Endothelial cell of umbilical vein (primary cell): ENCODE data around the gene LAMC3. TPM values are rescaled to one million over a fixed set of nuclear protein-coding genes. Genes with fewer than 3 reads are reported as not detected.

Experiments used
- BruUV-seq: library from RNA; stranded (reverse); fragments of 400-500 nt; replicated peaks from 2 replicates; lab custom pipeline; 2021; lab: Mats Ljungman, UMichigan
- CTCF ChIA-PET: fragments of 300-600, 350-600 bp; sonication (Branson Sonifier 250); formaldehyde crosslinking; loops from one replicate; lab custom pipeline; 2021; ENCODE audit warnings: antibody characterized with exemption, inconsistent platforms; lab: Charles Lee
- POLR2A ChIA-PET: fragments of 300-600, 350-600 bp; sonication (Branson Sonifier 250); formaldehyde crosslinking; loops from one replicate; lab custom pipeline; 2021; ENCODE audit warnings: antibody characterized with exemption, inconsistent platforms; lab: Charles Lee
- DNase-seq: peaks from one replicate; pipeline ENCODE4 v3.0.0-alpha.2; 2011; ENCODE audit warnings: low read depth, low spot score
- FAIRE-seq: peaks from 2 replicates; lab custom pipeline; 2011; peaks lifted over from hg19 to GRCh38; lab: Jason Lieb, UNC
- H2AFZ ChIP-seq: 2 replicates; pipeline ENCODE4 v1.6.0; 2012; ENCODE audit warnings: low read depth, low read length, control low read depth, inconsistent platforms
- H3K27ac ChIP-seq: 2 replicates; pipeline ENCODE4 v1.5.1; 2011; ENCODE audit warnings: low read depth, mild to moderate bottlenecking, control low read depth, low read length, moderate library complexity; ENCODE audit not compliant: insufficient read depth
- H3K27me3 ChIP-seq, 2 experiments: 2 replicates each; pipeline versions ENCODE4 v1.6.0 to v1.6.1; 2011; ENCODE audit warnings: low read length in 2 of 2, mixed read lengths in 1 of 2; ENCODE audit not compliant: control insufficient read depth in 2 of 2, insufficient read depth in 2 of 2
- H3K36me3 ChIP-seq, 2 experiments: 2 replicates in 1 of 2; 3 replicates in 1 of 2; pipeline ENCODE4 v1.5.1; 2011; ENCODE audit warnings: low read length in 2 of 2, mild to moderate bottlenecking in 1 of 2, moderate library complexity in 1 of 2; ENCODE audit not compliant: control insufficient read depth in 2 of 2, insufficient read depth in 2 of 2; ENCODE audit errors: extremely low read depth in 1 of 2
- H3K4me1 ChIP-seq: 3 replicates; pipeline ENCODE4 v1.5.1; 2011; ENCODE audit warnings: mild to moderate bottlenecking, low read length; ENCODE audit not compliant: control insufficient read depth, insufficient read depth; ENCODE audit errors: extremely low read depth
- H3K4me2 ChIP-seq: 2 replicates; pipeline ENCODE4 v1.6.1; 2011; ENCODE audit warnings: low read length, control low read depth, mixed read lengths; ENCODE audit not compliant: insufficient read depth
- H3K4me3 ChIP-seq, 3 experiments: fragments of 200-600 bp in 1 of 3; sonication (generic), shearing (Covaris generic) in 1 of 3; replicated peaks in 1 of 3; 2 replicates each; pipeline ENCODE4 v1.5.1; 2011 to 2016; ENCODE audit warnings: control low read depth in 3 of 3, low read length in 3 of 3, mild to moderate bottlenecking in 2 of 3, inconsistent platforms in 1 of 3, low read depth in 1 of 3, moderate library complexity in 1 of 3; ENCODE audit not compliant: insufficient read depth in 1 of 3
- H3K79me2 ChIP-seq: 2 replicates; pipeline ENCODE4 v1.6.0; 2012; ENCODE audit warnings: low read length, inconsistent platforms; ENCODE audit not compliant: control insufficient read depth, insufficient read depth
- H3K9ac ChIP-seq: replicated peaks from 2 replicates; pipeline ENCODE3; 2011; ENCODE audit warnings: low read length, control low read depth; ENCODE audit not compliant: insufficient read depth; ENCODE audit errors: extremely low read depth
- H3K9me1 ChIP-seq: replicated peaks from 3 replicates; pipeline ENCODE4 v1.6.0; 2011; ENCODE audit warnings: mild to moderate bottlenecking, low read length; ENCODE audit not compliant: control insufficient read depth, insufficient read depth; ENCODE audit errors: extremely low read depth
- H3K9me3 ChIP-seq: replicated peaks from 2 replicates; pipeline ENCODE4 v1.5.1; 2012; ENCODE audit warnings: low read length, inconsistent platforms; ENCODE audit not compliant: control insufficient read depth, insufficient read depth
- H4K20me1 ChIP-seq: replicated peaks from 2 replicates; pipeline ENCODE3; 2011; ENCODE audit warnings: mild to moderate bottlenecking, low read length; ENCODE audit not compliant: control insufficient read depth, insufficient read depth; ENCODE audit errors: extremely low read depth
- EZH2 ChIP-seq: IDR thresholded peaks from 2 replicates; pipeline ENCODE4 v1.6.1; 2012; ENCODE audit warnings: borderline replicate concordance, low read depth, mild to moderate bottlenecking, moderate library complexity, low read length, inconsistent platforms; ENCODE audit not compliant: severe bottlenecking
- FOS ChIP-seq: IDR thresholded peaks from 2 replicates; pipeline ENCODE4 v1.6.1; 2011; ENCODE audit warnings: mild to moderate bottlenecking, low read length, moderate library complexity, borderline replicate concordance; ENCODE audit not compliant: insufficient read depth
- GATA2 ChIP-seq: IDR thresholded peaks from 2 replicates; pipeline ENCODE4 v1.7.0; 2011; ENCODE audit warnings: low read depth, mild to moderate bottlenecking, moderate library complexity, mixed read lengths, low read length; ENCODE audit not compliant: insufficient read length, insufficient read depth
- JUN ChIP-seq: IDR thresholded peaks from 2 replicates; pipeline ENCODE4 v1.6.1; 2011; ENCODE audit warnings: borderline replicate concordance, low read depth; ENCODE audit not compliant: insufficient read length, insufficient read depth
- MYC ChIP-seq: IDR thresholded peaks from one replicate; pipeline ENCODE4 v1.6.1; 2011; ENCODE audit warnings: mild to moderate bottlenecking, low read depth, low read length
- POLR2A ChIP-seq: IDR thresholded peaks from 2 replicates; pipeline ENCODE4 v1.6.1; 2012; ENCODE audit warnings: low read depth, mild to moderate bottlenecking, control low read depth, low read length
- POLR2AphosphoS5 ChIP-seq: IDR thresholded peaks from 2 replicates; pipeline ENCODE4 v1.6.1; 2012; ENCODE audit warnings: low read depth, mild to moderate bottlenecking, control low read depth, low read length, moderate library complexity; ENCODE audit not compliant: insufficient read depth
- dilution Hi-C: fragments of 300-500 bp; cut with MboI; formaldehyde crosslinking; loops from one replicate; pipeline ENCODE4 v1.15.0; 2019; ENCODE audit warnings: low sequenced_read_pairs; ENCODE audit not compliant: extremely low pct_ligation_motif_present
- intact Hi-C: fragments of 100-400 bp; cut with micrococcal nuclease; formaldehyde crosslinking; loops from one replicate; pipeline ENCODE4 v1.10.0; 2022
- polyA plus RNA-seq, 4 experiments: library from polyadenylated mRNA; depleted of rRNA in 3 of 4; stranded (reverse) in 3 of 4; unstranded in 1 of 4; fragments of >200 nt; gene quantifications; 2 replicates each; pipeline versions ENCODE4 v1.2.1 to v1.2.3, GENCODE V29; 2011 to 2012; ENCODE audit warnings: missing spikeins in 1 of 4
- total RNA-seq: library from RNA; stranded (reverse); gene quantifications from 2 replicates; pipeline ENCODE4 v1.2.3, GENCODE V29; 2021
- TF ChIP-seq, protein P1 (sequence below), 2 donors: IDR thresholded peaks; 1 replicate in 1 of 2; 2 replicates in 1 of 2; pipeline ENCODE4 v1.5.1; 2011; ENCODE audit warnings: low read length in 2 of 2, mild to moderate bottlenecking in 2 of 2, moderate library complexity in 2 of 2, control low read depth in 1 of 2, inconsistent platforms in 1 of 2, low read depth in 1 of 2; ENCODE audit not compliant: insufficient read depth in 1 of 2; ENCODE audit errors: extremely low read depth in 1 of 2
- TF ChIP-seq, protein P2 (sequence below): IDR thresholded peaks from 2 replicates; pipeline ENCODE4 v1.6.1; 2011; ENCODE audit not compliant: insufficient read depth, insufficient read length

The LAMC3 gene
- total and polyA plus RNA-seq, 2 donors (not counting 3 experiments of a cell fraction or from before 2014, with no cell fraction given): 0.18 to 0.38 TPM

DNA sequence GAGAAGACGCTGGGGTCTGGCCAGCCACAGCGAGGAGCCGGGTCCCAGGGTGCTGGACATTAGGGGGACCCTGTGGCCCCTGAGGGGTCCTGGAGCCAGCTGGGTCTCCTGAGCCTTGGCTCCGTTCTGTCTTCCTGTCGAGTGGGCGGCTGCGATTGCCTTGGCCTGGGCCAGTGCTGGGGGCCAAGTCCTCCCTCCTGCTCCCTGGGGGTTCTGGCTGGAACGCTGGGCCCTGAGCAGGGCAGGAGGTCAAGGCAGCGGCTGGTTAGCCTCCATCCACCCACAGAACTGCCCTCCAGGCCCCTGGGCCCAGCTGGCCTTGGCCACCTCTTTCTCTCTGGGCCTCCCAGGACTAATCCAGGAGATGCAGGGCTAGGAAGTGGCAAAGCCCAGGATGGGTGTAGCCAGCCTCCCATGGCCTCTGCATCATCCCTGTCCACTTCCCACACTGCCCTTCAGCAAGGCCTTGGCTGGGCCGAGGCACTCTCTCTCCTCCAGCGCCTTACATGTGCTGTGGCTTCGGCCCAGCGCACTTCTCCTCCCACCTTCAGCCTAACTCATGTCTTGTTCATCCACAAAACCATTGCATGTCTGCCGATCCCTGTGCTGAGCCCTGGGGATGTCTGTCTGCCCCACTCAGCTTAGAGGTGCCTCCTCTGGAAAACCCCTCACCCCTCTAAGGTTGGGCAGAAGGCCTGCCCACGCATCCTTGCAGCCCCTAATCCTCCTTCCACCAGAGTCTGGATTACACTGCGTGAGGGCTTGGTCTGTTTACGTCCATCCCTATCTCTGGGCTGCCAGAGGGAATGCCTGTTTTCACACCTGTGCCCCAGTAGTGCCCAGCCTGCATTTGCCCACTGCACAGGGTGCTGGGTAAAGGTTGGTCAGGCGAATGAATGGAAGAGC is 5.0 kb downstream of the LAMC3 start:
- Histone ChIP-seq H3K9ac (no peak overlapping the region), H3K4me3 (no peak overlapping the region), H2AFZ (no peak overlapping the region), H3K27ac (no peak overlapping the region), H3K9me1 (no peaks in the 10 kb centered on the region), H3K79me2 (no peaks in the 10 kb centered on the region), H3K4me1 (no peaks in the 10 kb centered on the region), H4K20me1 (no peaks in the 10 kb centered on the region), H3K4me2 (no peak overlapping the region), H3K9me3 (no peaks in the 10 kb centered on the region), H3K27me3 (peaks cover 14 to 19% of the 10 kb centered on the region in 2 experiments), H3K36me3 (no peaks in the 10 kb centered on the region)
- no peak for TF ChIP-seq EZH2
- TF ChIP-seq, protein P1, sequence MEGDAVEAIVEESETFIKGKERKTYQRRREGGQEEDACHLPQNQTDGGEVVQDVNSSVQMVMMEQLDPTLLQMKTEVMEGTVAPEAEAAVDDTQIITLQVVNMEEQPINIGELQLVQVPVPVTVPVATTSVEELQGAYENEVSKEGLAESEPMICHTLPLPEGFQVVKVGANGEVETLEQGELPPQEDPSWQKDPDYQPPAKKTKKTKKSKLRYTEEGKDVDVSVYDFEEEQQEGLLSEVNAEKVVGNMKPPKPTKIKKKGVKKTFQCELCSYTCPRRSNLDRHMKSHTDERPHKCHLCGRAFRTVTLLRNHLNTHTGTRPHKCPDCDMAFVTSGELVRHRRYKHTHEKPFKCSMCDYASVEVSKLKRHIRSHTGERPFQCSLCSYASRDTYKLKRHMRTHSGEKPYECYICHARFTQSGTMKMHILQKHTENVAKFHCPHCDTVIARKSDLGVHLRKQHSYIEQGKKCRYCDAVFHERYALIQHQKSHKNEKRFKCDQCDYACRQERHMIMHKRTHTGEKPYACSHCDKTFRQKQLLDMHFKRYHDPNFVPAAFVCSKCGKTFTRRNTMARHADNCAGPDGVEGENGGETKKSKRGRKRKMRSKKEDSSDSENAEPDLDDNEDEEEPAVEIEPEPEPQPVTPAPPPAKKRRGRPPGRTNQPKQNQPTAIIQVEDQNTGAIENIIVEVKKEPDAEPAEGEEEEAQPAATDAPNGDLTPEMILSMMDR (IDR thresholded peaks at IDR 0.05; ENCODE audit: extremely low read depth in 1 of 2, insufficient read depth in 1 of 2, low read depth in 1 of 2, low read length in 2 of 2): no peak
- TF ChIP-seq, protein P2, sequence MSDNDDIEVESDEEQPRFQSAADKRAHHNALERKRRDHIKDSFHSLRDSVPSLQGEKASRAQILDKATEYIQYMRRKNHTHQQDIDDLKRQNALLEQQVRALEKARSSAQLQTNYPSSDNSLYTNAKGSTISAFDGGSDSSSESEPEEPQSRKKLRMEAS: no peak
- no peak for TF ChIP-seq GATA2
- no peak for TF ChIP-seq POLR2A
- TF ChIP-seq FOS: no peak
- no peak for TF ChIP-seq MYC
- TF ChIP-seq POLR2AphosphoS5: no peak
- TF ChIP-seq JUN: no peak
- intact Hi-C loops (no loop called here), dilution Hi-C loops (no loop called here)
- ChIA-PET CTCF (interaction anchor here (0.7 to 5.0 kb wide), 4 partner anchors 16 to 87 kb away, joined by 3 to 19 read pairs (median 3); no protein-coding TSS in a partner anchor), POLR2A (no interaction called here)
- no TSS peak for BruUV-seq
- FAIRE-seq (no peak), DNase-seq (no peak)
